K562 (cell line): ENCODE results near the gene ADAR. TPM values are rescaled to one million over a fixed set of nuclear protein-coding genes. Genes with fewer than 3 reads are reported as not detected.

Experiments used
- BRD4 ChIP-seq: fragments of 200-600 bp; sonication (generic); IDR thresholded peaks from 2 replicates; pipeline ENCODE4 v1.6.1; 2017; ENCODE audit warnings: inconsistent platforms
- E2F4 ChIP-seq: sonication (generic); formaldehyde crosslinking; IDR thresholded peaks from 2 replicates; pipeline ENCODE4 v1.8.0; 2022; ENCODE audit warnings: mild to moderate bottlenecking, low read depth, missing genetic modification reagents
- ELF1 ChIP-seq: fragments of 200-800 bp; sonication (Bioruptor generic); IDR thresholded peaks from 2 replicates; pipeline ENCODE4 v1.6.1; 2016; ENCODE audit warnings: missing genetic modification characterization, missing compliant biosample characterization
- L3MBTL2 ChIP-seq: fragments of 450-650 bp; IDR thresholded peaks from 2 replicates; pipeline ENCODE4 v1.6.1; 2016; ENCODE audit warnings: mild to moderate bottlenecking, moderate library complexity
- MIER1 ChIP-seq: fragments of 450-650 bp; IDR thresholded peaks from 2 replicates; pipeline ENCODE4 v1.6.1; 2016; ENCODE audit warnings: antibody characterized with exemption, mild to moderate bottlenecking, low read depth
- NRF1 ChIP-seq, 2 experiments: fragments of 450-650 bp; IDR thresholded peaks in 1 of 2; conservative IDR thresholded peaks in 1 of 2; 2 replicates each; pipeline ENCODE4 v1.6.1; 2014; ENCODE audit warnings: mild to moderate bottlenecking in 2 of 2
- POLR3A ChIP-seq: IDR thresholded peaks from 2 replicates; pipeline ENCODE4 v1.6.1; 2011; ENCODE audit warnings: borderline replicate concordance, mild to moderate bottlenecking, moderate library complexity; ENCODE audit not compliant: insufficient read length, insufficient read depth; ENCODE audit errors: extremely low read depth
- SAP30 ChIP-seq: fragments of 200-600 bp; sonication (generic); IDR thresholded peaks from 2 replicates; pipeline ENCODE4 v1.6.1; 2012; ENCODE audit warnings: borderline replicate concordance, low read depth, mild to moderate bottlenecking, moderate library complexity, low read length, control low read depth, inconsistent platforms; ENCODE audit not compliant: insufficient read depth, poor library complexity, severe bottlenecking
- SOX6 ChIP-seq: fragments of 450-650 bp; IDR thresholded peaks from 2 replicates; pipeline ENCODE4 v1.6.1; 2014; ENCODE audit warnings: mild to moderate bottlenecking
- ZNF318 ChIP-seq, 2 experiments: fragments of 450-650 bp; IDR thresholded peaks; 2 replicates each; pipeline ENCODE4 v1.6.1; 2016; ENCODE audit warnings: mild to moderate bottlenecking in 2 of 2, borderline replicate concordance in 1 of 2, low read depth in 1 of 2, moderate library complexity in 1 of 2
- ZNF609 ChIP-seq: sonication (generic); formaldehyde crosslinking; IDR thresholded peaks from 2 replicates; pipeline ENCODE4 v1.8.1; 2023; ENCODE audit warnings: missing genetic modification reagents, mild to moderate bottlenecking, borderline replicate concordance
- polyA plus RNA-seq, 8 experiments: library from polyadenylated mRNA; depleted of rRNA in 4 of 8; stranded (reverse) in 5 of 8; unstranded in 3 of 8; fragments of >200 nt; fragmentation: Nextera tagmentation in 2 of 8; fragmentation: Illumina TruSeq in 1 of 8; extraction: Ambion mirVana in 2 of 8; extraction: Trizol in 1 of 8; gene quantifications; 2 replicates each; pipeline versions ENCODE4 v1.2.1 to v1.2.3, GENCODE V29; 2011 to 2014; ENCODE audit warnings: inconsistent platforms in 1 of 8, missing spikeins in 1 of 8
- total RNA-seq, 7 experiments: library from RNA; depleted of rRNA in 6 of 7; stranded (reverse); fragments of >200 nt in 6 of 7; fragmentation: Illumina TruSeq in 2 of 7; extraction: Trizol in 2 of 7; gene quantifications; 2 replicates each; pipeline versions ENCODE4 v1.2.1 to v1.2.3, GENCODE V29; 2011 to 2021; ENCODE audit warnings: low replicate concordance in 1 of 7

ADAR gene
- total and polyA plus RNA-seq, 9 of the 15 experiments (the other 6 are each of a cell fraction or from before 2014, with no cell fraction given): 30.1 to 123 (median 60.2) TPM

DNA sequence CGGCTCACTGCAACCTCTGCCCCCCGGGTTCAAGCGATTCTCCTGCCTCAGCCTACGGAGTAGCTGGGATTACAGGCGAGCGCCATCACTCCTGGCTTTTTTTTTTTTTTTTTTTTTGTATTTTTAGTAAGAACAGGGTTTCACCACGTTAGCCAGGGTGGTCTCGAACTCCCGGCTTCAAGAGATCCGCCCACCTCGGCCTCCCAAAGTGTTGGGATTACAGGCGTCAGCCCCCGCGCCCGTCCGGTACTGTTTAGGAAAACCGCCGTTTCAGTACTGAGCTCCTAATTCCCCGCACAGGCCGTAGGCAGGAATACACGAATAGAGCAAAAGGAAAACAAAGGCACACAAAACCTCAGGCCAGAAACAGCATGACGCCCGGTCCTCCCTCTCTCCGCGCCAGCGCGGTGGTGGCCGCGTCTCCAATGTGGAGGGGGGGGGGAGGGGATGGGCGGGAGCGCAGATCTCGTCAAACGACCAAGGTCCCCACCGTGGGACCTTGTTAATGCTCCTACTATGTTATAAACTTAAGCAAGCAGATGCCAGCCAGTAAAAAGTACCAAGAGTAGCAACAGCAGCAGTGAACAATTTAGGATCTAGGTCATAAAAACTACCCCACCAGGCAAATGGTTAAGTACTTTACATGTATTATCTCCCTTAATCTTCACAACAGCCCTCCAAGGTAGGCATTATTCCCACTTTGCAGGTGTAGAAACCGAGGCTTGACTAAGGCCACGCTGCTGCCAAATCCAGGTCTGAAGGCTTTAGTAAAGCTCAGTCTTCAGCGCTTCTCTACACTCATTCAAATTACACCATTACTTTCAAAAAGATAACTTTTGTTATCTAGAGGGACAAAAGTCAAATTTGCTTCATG lies 648 bp upstream of the ADAR start (continued):
- peak in 1 of 2 experiments; percentile 5; a peak in 1 of 4 replicates for TF ChIP-seq ZNF318 (IDR thresholded peaks at IDR 0.05; ENCODE audit: borderline replicate concordance in 1 of 2, low read depth in 1 of 2)
- no peak for TF ChIP-seq SAP30
- 0 out of 2 replicates have a peak, but pooled peaks have one; percentile 30 for TF ChIP-seq MIER1
- TF ChIP-seq ELF1: peak; percentile 16; the same call in 1 of the 2 replicates
- no peak for TF ChIP-seq E2F4 (CRISPR knock-in tag)
- no peak for TF ChIP-seq SOX6
- peak in 1 of 2 experiments; percentile 32; a peak in 1 of 4 replicates for TF ChIP-seq NRF1 (conservative IDR thresholded peaks at IDR 0.05 in 1 of 2, IDR thresholded peaks at IDR 0.05 in 1 of 2)
- no peak for TF ChIP-seq ZNF609 (CRISPR knock-in tag)
- no peak for TF ChIP-seq POLR3A
- TF ChIP-seq L3MBTL2: no peak
- TF ChIP-seq BRD4: no peak
